Measurements from ENCODE around the gene FN1. TPM values are rescaled to one million over a fixed set of nuclear protein-coding genes. Genes with fewer than 3 reads are reported as not detected.
"Not testable (repeated sequence)": the region's sequence is repeated elsewhere in the genome, so short reads cannot be mapped to it uniquely, and the experiment has no call there.

The FN1 gene
- total and polyA plus RNA-seq, 12 donors = 67.8 to 888 (median 136) TPM

DNA sequence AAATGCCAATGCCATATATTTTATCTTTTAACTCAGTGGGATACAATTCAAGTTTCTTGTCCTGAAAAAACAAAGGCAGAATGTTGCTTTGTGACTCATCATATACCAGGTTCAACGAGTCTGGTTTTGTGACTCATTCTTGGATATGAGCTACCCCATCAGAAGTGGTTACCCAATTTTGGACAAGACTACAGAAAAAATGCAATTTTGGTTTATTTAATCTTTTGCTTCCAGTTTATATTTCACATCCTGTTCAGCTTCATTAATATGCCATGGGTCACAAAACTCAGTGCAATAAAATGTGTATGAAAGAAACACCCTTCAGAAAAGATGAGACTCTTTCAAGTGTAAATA lies 25.0 kb downstream of the FN1 start:
- intact Hi-C loops (cut with DNase I) = no loop called here
- peak overlapping the region in 1 of 10 donors; percentile 0 for H3K27ac ChIP-seq
- WGBS, 2 donors = 27 to 49% methylated on average over 1 of the region's 1 CpG
- ATAC-seq (peak in 1 of 8 donors; percentile 44), DNase-seq (no peak)
- H3K4me1 ChIP-seq = no peaks in the 10 kb centered on the region
- TF ChIP-seq, protein P1, sequence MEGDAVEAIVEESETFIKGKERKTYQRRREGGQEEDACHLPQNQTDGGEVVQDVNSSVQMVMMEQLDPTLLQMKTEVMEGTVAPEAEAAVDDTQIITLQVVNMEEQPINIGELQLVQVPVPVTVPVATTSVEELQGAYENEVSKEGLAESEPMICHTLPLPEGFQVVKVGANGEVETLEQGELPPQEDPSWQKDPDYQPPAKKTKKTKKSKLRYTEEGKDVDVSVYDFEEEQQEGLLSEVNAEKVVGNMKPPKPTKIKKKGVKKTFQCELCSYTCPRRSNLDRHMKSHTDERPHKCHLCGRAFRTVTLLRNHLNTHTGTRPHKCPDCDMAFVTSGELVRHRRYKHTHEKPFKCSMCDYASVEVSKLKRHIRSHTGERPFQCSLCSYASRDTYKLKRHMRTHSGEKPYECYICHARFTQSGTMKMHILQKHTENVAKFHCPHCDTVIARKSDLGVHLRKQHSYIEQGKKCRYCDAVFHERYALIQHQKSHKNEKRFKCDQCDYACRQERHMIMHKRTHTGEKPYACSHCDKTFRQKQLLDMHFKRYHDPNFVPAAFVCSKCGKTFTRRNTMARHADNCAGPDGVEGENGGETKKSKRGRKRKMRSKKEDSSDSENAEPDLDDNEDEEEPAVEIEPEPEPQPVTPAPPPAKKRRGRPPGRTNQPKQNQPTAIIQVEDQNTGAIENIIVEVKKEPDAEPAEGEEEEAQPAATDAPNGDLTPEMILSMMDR (IDR thresholded peaks at IDR 0.05) = no peak
- H3K27me3 ChIP-seq = no peaks in the 10 kb centered on the region
- H3K4me3 ChIP-seq = no peak overlapping the region
- H3K9me3 ChIP-seq = no peaks in the 10 kb centered on the region
- H3K36me3 ChIP-seq = peaks cover 0 to 96% (median 14%) of the 10 kb centered on the region in 9 donors

DNA sequence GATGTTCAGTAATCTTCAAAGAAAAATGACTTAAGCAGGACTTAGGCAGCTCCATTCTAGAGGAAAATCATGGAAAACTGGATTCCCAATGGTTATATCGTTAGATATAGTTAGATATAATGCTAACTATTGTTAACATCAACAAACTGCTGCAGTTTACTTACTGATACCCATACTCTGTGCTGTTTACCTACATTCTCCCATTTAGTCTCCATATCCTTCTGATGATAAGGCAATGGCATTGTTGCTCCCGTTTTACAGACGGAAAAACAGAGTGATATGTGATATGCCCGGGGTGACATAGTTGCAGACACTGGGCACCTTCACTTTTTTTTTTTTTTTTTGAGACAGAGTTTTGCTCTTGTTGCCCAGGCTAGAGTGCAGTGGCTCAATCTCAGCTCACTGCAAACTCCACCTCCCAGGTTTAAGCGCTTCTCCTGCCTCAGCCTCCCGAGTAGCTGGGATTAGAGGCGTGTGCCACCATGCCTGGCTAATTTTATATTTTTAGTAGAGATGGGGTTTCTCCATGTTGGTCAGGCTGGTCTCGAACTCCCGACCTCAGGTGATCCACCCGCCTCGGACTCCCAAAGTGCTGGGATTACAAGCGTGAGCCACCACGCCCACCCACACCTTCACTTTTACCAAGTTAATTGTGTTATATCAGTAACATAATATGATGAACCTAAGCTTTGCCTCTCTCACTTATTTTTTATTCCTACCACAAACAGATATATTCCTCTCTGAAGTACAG lies 25.5 kb downstream of the FN1 start:
- DNase-seq; H3K4me3 ChIP-seq; H3K27me3 ChIP-seq; H3K9me3 ChIP-seq; H3K27ac ChIP-seq; intact Hi-C loops (cut with DNase I); H3K4me1 ChIP-seq; ATAC-seq: not testable (repeated sequence)
- WGBS, 2 donors = 95 to 97% methylated on average over 13 of the region's 13 CpGs
- peaks cover 0 to 98% (median 14%) of the 10 kb centered on the region in 9 donors for H3K36me3 ChIP-seq

DNA sequence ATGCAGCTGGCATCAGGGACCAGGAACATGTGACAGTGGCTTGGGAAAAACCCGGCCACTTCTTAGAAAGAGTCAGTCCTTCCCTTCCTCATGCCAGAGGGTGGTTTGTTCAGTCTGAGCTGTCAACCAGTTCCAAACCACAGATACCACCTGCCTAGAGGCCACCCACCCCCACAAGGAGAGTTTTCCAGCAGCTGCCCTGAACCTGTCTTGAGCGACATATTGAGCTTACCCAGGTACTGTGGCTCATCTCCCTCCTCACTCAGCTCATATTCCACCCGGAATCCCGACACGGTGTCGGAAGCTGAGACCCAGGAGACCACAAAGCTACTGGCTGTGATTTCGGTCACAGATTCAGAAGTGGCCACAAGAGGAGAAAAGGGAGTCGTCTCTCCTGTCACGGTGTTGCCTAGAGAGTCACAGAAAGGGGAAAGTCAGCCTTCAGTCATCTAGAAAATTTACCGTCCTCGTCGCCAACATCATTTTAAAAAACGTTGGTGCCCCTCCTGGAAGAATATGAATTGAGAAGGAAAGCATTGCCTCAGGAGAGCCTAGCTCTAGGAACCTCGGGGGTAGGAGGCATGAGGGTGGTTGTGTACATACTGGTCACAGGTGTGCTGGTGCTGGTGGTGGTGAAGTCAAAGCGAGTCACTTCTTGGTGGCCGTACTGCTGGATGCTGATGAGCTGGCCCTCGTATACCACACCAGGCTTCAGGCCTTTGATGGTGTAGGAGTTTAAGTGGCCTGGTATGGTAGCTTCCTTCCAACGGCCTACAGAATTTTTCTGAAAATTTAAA lies 26.3 kb downstream of the FN1 start:
- Histone ChIP-seq H3K9me3 (no peaks in the 10 kb centered on the region), H3K4me1 (no peaks in the 10 kb centered on the region), H3K36me3 (peaks cover 0 to 100% (median 19%) of the 10 kb centered on the region in 9 donors), H3K4me3 (no peak overlapping the region), H3K27ac (no peak overlapping the region), H3K27me3 (no peaks in the 10 kb centered on the region)
- 93 to 95% methylated on average over 18 of the region's 18 CpGs for WGBS, 2 donors
- no peak for DNase-seq
- TF ChIP-seq, protein P1 (IDR thresholded peaks at IDR 0.05) = no peak
- no peak for ATAC-seq
- intact Hi-C loops (cut with DNase I) = no loop called here

DNA sequence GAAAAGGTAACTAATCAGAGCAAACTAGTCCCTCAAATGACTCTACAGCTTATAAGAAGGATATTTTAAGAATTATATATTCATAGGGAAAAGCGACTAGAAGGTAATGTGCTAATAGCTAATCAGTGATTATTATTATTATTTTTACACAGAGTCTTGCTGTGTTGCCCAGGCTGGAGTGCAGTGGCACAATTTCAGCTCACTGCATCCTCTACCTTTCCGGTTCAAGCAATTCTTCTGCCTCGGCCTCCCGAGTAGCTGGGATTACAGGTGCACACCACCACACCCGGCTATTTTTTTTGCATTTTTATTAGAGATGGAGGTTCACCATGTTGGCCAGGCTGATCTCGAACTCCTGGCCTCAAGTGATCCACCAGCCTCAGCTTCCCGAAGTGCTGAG lies 27.4 kb downstream of the FN1 start:
- H3K9me3 ChIP-seq; intact Hi-C loops (cut with DNase I); H3K27ac ChIP-seq; H3K4me3 ChIP-seq; H3K27me3 ChIP-seq; DNase-seq; H3K4me1 ChIP-seq; ATAC-seq: not testable (repeated sequence)
- 82 to 94% methylated on average over 7 of the region's 7 CpGs for WGBS, 2 donors
- H3K36me3 ChIP-seq = peaks cover 0 to 100% (median 20%) of the 10 kb centered on the region in 9 donors

DNA sequence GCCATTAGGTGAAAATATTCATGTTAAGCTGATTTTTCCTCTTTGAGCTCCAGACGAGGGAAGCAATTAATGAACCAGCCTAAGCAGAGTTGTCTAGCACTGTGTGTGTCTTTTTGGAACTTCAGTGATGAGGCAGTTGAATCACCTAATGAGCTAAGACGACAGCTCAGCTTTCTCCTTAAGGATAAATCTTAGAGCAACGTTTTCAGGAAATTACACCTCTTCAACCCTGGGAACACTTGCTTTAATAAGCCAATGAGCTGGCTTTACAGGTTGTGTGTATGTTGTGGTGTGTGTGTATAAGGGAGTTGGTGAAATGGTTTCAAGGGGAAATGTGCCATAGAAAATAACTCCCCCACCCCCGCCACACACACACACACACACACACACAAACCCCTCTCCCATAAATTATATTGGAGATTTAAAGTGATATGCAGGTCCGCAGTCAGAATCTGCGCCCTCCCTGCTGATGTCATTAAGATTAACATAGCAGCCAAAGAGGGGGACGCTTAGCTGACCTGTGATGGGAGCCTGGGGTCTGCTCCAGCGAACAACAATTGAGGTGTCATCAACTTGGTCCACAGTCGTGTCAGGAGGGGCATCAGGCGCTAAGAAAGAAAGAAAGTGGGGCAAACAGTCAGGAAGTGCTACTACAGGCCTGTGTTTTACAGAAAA lies 28.1 kb downstream of the FN1 start:
- peaks cover 0 to 100% (median 20%) of the 10 kb centered on the region in 9 donors for H3K36me3 ChIP-seq
- DNase-seq = no peak
- H3K9me3 ChIP-seq = no peaks in the 10 kb centered on the region
- H3K4me3 ChIP-seq = no peak overlapping the region
- intact Hi-C loops (cut with DNase I) = no loop called here
- no peaks in the 10 kb centered on the region for H3K4me1 ChIP-seq
- 75 to 86% methylated on average over 10 of the region's 10 CpGs for WGBS, 2 donors
- TF ChIP-seq, protein P1 (IDR thresholded peaks at IDR 0.05) = no peak
- no peak for ATAC-seq
- no peak overlapping the region for H3K27ac ChIP-seq
- no peaks in the 10 kb centered on the region for H3K27me3 ChIP-seq
